ENCODE measurements around the gene SERPINB3.
"Not testable (repeated sequence)": the region's sequence is repeated elsewhere in the genome, so short reads cannot be mapped to it uniquely, and the experiment has no call there.

The SERPINB3 gene

DNA sequence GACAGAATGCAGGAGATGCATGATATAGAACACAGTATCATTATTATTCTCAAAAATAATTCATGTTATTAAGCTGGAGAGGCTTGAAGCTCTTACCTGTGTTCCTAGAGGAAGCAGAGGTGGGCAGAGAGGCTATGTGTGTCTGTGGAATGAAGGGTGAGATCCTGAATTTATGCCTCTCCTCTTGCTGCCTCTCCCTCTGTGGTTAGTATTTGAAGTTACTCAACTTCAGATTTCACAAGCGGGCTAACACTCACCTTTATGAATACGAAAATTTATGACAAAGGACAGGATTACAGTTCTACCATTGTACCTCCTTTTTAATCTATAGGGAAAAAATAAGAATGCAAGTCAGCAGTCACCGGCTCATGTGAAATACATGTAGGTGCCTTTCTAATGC lies at the start of gene SERPINB3:
TSS of gene SERPINB3 (minus strand) at position 144 of the 400 bp plus-strand sequence. CDS start 677 bp downstream, outside the sequence.
- not testable (repeated sequence) for DNase-seq

GRCh38 chr18:63708650-63709049 lies 47.0 kb upstream of the SERPINB3 start:
- no peak for DNase-seq

DNA sequence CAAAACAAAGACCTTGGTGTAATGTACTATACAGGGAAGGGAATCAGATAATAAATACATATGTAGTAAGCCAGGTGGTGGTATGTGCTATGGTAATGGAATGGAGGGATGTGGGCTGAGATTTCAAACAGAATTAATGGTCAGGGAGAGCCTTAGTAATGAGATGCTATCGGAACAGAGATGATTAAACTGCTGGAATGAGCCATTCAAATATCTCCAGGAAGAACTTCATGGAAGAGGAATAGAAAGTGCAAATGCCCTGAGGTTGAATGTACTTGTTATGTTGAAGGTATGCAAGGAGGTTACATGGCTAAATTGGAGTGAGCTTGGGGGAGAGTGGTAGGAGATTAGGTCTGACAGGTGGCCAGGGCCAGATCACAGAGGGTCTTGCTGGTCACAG lies 46.1 kb upstream of the SERPINB3 start:
- no peak for DNase-seq

GRCh38 chr18:63705401-63705800 lies 43.7 kb upstream of the SERPINB3 start:
- no peak for DNase-seq

- DNase-seq: no peak
Observed at GRCh38 chr18:63702660-63703059, 41.0 kb upstream of the SERPINB3 start, which contains the start of gene SERPINB11. TSS of gene SERPINB11 (plus strand) at chr18:63702960. CDS start at chr18:63710194, 7,234 bp downstream.

- no peak for DNase-seq
Observed at GRCh38 chr18:63701952-63702351, 40.3 kb upstream of the SERPINB3 start.

- no peak for DNase-seq
Observed at GRCh38 chr18:63700501-63700900, 38.8 kb upstream of the SERPINB3 start.

DNA sequence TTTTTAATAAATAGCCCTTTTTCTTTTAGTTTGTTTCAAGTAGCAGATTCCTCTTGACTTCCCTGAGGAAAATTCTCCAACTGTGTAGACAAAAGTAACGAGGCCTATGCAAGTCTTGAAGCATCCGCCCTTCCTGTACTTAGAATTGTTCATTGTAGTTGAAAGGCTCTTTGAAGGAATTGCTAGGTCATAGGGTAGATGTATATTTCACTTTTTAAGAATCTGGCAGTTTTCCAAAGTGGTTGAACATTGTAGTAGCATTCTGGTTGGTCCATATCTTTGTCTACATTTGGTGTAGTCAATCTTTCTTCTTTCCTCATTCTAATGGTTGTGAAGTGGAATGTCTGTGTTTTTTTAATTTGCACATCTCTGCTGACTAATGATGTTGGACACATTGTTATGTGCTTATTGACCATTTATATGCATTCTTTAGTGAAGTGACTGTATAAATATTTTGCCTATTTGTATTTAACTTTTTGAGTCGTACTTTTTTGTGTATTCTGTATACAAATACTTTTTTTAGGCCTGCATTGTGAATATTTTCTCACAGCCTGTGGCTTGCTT lies 35.5 kb upstream of the SERPINB3 start:
- no peak for DNase-seq

GRCh38 chr18:63689064-63689463 lies 27.4 kb upstream of the SERPINB3 start:
- DNase-seq: no peak

DNA sequence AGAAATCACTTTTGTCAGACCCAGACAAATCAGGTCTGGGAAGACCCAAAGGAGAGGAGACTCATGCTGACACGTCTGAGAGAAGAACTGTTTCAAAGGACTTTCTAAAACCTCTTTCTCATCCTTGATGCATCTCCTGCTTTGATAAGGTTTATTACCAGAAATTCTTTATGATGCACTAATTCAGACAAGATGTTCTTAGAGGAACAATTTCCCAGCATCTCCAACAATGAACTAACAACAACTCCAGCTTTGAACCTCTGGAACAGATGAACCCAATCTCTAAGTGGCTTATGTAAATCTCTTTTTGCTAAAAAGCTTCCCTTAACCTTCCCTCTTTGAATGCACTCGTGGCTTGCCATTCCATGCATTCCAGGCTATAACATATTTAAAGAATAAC lies 25.2 kb upstream of the SERPINB3 start:
- DNase-seq: no peak

- DNase-seq: no peak
Observed at GRCh38 chr18:63684718-63685117, 23.0 kb upstream of the SERPINB3 start.

DNA sequence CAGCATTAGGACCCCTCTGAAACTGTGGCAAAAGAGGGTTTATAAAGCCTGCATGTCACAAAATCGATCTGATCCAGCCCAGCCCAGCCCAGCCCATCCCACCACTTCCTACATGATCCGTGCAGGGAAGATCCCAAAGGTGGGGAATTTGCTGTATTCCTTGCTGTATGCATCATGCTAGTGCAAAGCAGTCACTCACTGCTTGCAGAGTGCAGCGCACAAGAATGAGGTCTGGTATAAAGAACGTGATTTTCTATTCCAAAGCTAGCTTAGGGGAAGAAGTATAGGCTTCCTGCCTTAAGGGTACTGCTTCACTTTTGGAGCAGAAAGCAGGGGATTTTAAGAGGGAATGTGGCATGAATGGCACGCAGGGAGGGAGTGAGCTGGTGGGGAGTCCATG lies 22.2 kb upstream of the SERPINB3 start:
- no peak for DNase-seq

GRCh38 chr18:63683152-63683551 lies 21.5 kb upstream of the SERPINB3 start:
- no peak for DNase-seq

DNA sequence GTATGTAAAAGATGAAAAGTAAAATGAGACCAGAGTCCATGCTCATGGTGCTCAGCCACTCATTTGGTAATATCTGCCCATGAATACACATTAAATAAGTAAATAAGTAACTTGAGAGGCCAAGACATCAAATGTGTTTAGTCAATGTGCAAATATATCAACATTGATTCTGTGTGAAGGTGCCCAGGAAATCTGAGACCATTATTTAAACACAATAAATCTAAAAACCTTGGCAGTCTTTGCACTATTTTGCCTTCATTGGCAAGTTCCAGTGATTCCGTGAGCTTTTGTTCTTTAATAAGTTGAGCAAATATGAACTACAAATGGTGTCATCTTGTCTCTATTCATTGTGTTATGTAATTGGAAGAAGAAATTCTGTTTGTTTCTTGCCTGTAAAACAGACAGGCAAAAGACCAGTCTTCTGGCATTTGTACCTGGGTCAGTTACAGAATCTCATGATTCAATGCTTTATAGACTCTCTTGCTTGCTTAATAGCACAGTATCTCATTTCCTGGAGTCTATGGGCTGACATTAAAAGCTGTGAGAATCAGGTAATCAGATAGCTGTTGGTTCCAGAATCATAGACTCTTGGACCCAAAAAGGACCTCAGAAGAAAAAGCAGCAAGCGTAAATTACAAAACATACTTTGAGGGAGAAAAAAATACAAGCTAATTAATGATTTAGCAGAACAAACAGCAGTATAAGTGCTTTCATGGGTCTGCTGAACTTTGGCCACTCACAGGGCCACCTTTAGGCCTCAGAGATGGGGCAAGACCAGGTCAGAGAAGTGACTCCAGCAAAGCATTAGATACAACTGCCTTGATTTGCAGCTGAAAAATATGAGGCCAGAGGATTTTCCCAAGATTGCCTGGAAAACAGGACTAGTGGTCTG lies 20.0 kb upstream of the SERPINB3 start:
- no peak for DNase-seq

GRCh38 chr18:63679820-63680606 lies 18.3 kb upstream of the SERPINB3 start:
- DNase-seq: no peak

- DNase-seq: no peak
Observed at GRCh38 chr18:63677500-63678225, 16.0 kb upstream of the SERPINB3 start.

DNA sequence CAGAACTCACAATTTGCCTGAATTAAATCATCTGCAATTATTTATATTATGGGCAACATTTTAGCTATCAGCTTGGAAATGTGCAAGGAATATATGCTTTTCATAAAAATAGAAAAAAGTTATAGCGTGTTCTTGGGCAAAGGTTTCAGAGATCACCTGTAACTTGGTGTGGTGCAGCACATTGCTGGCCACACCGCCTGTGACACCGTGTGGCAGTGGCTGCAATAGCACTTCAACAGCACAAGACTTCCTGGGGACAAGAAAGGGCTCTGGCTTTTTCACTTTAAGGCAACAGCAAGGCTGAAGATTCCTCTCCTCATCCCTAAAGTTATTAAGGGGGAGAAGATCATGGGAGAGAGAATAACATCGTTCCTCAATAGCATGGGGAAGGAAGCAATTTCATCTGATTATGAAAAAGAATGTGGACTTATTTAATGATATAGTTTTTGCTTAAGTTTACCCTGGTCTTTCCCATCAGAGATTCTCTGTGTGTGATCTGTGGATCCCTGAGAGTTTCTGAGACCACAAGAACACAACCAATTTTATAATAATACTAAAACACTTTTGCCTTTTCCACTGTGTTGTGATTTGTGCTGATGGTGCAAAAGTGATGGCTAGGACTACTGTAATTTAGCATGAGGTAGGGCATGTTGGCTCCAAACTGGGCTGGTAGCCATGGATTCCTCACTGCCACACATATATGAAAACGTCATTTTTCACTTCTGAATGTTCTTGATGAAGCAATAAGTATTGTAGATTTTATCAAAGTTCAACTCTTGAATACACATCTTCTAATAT lies 15.0 kb upstream of the SERPINB3 start:
- no peak for DNase-seq

- no peak for DNase-seq
Observed at GRCh38 chr18:63664571-63664970, 2.9 kb upstream of the SERPINB3 start.

DNA sequence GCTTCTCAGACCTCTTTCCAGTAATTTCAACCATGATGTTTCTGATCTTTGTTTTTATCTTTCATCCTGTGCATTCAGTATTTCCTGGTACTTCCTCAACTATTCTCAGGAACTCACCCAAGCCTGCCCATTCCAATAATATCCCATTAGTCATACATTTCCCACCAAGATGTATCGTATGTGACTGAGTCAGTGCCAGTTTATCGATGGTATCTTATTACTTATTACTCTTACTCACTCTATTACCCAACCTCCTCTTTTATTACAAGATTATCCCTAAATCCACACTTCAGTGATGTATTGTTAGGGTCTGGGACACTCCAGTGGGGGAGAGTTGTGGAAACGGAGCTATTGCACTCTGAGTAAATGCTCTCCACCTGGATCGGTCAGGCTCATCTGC lies 2.8 kb downstream of the SERPINB3 start:
- not testable (repeated sequence) for DNase-seq

GRCh38 chr18:63650271-63650670 lies 11.4 kb downstream of the SERPINB3 start:
- not testable (repeated sequence) for DNase-seq

- no peak for DNase-seq
Observed at GRCh38 chr18:63648241-63648640, 13.5 kb downstream of the SERPINB3 start.

DNA sequence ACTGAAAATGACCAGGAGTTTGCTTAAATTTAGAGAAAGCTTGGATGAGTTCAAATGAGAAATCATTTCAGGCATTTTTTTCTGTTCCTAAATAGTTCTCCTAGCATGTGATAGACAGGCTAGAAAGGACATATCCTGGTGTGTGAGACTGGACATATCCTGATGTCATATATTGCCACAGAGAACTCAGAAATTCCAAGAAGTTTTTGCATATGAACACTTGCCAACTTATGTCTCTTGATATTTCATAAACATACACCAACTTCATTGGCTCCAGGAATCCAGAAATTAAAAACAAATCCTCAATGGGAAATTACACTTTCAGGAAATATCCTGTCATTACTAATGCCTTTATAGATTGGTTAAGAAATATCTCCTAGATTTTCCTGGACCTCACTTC lies 14.8 kb downstream of the SERPINB3 start:
- DNase-seq: no peak

Measured in midbrain (tissue), 1 donor.